HG03139 (cell line): ENCODE data around the gene SUB1.
"Not testable (repeated sequence)": the region's sequence is repeated elsewhere in the genome, so short reads cannot be mapped to it uniquely, and the experiment has no call there.

Source experiments
- ATAC-seq: cut with Tn5 transposase; IDR thresholded peaks from one replicate; pipeline ENCODE4 v1.9.1; 2021; ENCODE audit not compliant: unreplicated experiment

Gene SUB1

GRCh38 chr5:32598997-32599549, 13.7 kb downstream of the SUB1 start:
- ATAC-seq: no peak

- ATAC-seq: no peak
Observed at GRCh38 chr5:32600054-32600622, 14.8 kb downstream of the SUB1 start.

- no peak for ATAC-seq
Observed at GRCh38 chr5:32601623-32602295, 16.4 kb downstream of the SUB1 start.

- no peak for ATAC-seq
Observed at GRCh38 chr5:32602906-32603305, 17.5 kb downstream of the SUB1 start.

- ATAC-seq: no peak
Observed at GRCh38 chr5:32604800-32605765, 19.7 kb downstream of the SUB1 start.

GRCh38 chr5:32605766-32606152, 20.4 kb downstream of the SUB1 start:
- ATAC-seq: no peak

GRCh38 chr5:32612134-32612888, 27.0 kb downstream of the SUB1 start:
- no peak for ATAC-seq

- ATAC-seq: no peak
Observed at GRCh38 chr5:32613050-32613672, 27.8 kb downstream of the SUB1 start.

- no peak for ATAC-seq
Observed at GRCh38 chr5:32615236-32615635, 29.9 kb downstream of the SUB1 start.

GRCh38 chr5:32618962-32619361, 33.6 kb downstream of the SUB1 start:
- no peak for ATAC-seq

GRCh38 chr5:32621256-32621655, 35.9 kb downstream of the SUB1 start:
- no peak for ATAC-seq

- no peak for ATAC-seq
Observed at GRCh38 chr5:32625106-32625505, 39.7 kb downstream of the SUB1 start.

- no peak for ATAC-seq
Observed at GRCh38 chr5:32625547-32625946, 40.2 kb downstream of the SUB1 start.

- no peak for ATAC-seq
Observed at GRCh38 chr5:32627219-32627870, 42.0 kb downstream of the SUB1 start.

- ATAC-seq: no peak
Observed at GRCh38 chr5:32628049-32628844, 42.9 kb downstream of the SUB1 start.

GRCh38 chr5:32630867-32631491, 45.6 kb downstream of the SUB1 start:
- no peak for ATAC-seq

GRCh38 chr5:32633017-32633416, 47.7 kb downstream of the SUB1 start:
- ATAC-seq: not testable (repeated sequence)

- ATAC-seq: no peak
Observed at GRCh38 chr5:32638309-32638708, 53.0 kb downstream of the SUB1 start.

- ATAC-seq: no peak
Observed at GRCh38 chr5:32639943-32640342, 54.6 kb downstream of the SUB1 start.
